ENCODE results near the gene ARPC3.
"Not testable (repeated sequence)": the region's sequence is repeated elsewhere in the genome, so short reads cannot be mapped to it uniquely, and the experiment has no call there.

- not testable (repeated sequence) for TF ChIP-seq POLR2A, CTCF, POLR2AphosphoS5 (IDR thresholded peaks at IDR 0.05)
These were observed 33.0 kb downstream of the ARPC3 start for GRCh38 chr12:110417113-110417512.

Measured in suprapubic skin (tissue), 4 donors.